AG09319 (cell line): ENCODE data around the gene DIP2C.
"Not testable (repeated sequence)": the region's sequence is repeated elsewhere in the genome, so short reads cannot be mapped to it uniquely, and the experiment has no call there.

Source experiments
- DNase-seq: peaks from one replicate; pipeline ENCODE4 v3.0.0-alpha.2; 2010; ENCODE audit warnings: low read depth; ENCODE audit errors: extremely low read depth
- CTCF ChIP-seq: IDR thresholded peaks from 2 replicates; pipeline ENCODE4 v1.5.1; 2011; ENCODE audit warnings: low read depth, mild to moderate bottlenecking, inconsistent platforms, low read length, moderate library complexity

Gene DIP2C

GRCh38 chr10:273088-273487, 416.4 kb downstream of the DIP2C start:
- TF ChIP-seq CTCF = no peak
- DNase-seq = no peak

- no peak for TF ChIP-seq CTCF
- no peak for DNase-seq
Measured at GRCh38 chr10:271722-272121, 417.7 kb downstream of the DIP2C start.

GRCh38 chr10:271201-271600, 418.3 kb downstream of the DIP2C start:
- TF ChIP-seq CTCF = no peak

GRCh38 chr10:269440-270074, 419.9 kb downstream of the DIP2C start:
- no peak for TF ChIP-seq CTCF
- no peak for DNase-seq

More at GRCh38 chr10:271201-271600, 418.3 kb downstream of the DIP2C start:
- no peak for DNase-seq

GRCh38 chr10:267705-268104, 421.8 kb downstream of the DIP2C start:
- TF ChIP-seq CTCF = no peak
- no peak for DNase-seq

- DNase-seq = no peak
- no peak for TF ChIP-seq CTCF
Measured at GRCh38 chr10:266974-267425, 422.5 kb downstream of the DIP2C start.

- DNase-seq = not testable (repeated sequence)
Measured at GRCh38 chr10:265816-266588, 423.5 kb downstream of the DIP2C start.

- DNase-seq = not testable (repeated sequence)
Measured at GRCh38 chr10:265074-265440, 424.4 kb downstream of the DIP2C start.

- DNase-seq = not testable (repeated sequence)
Measured at GRCh38 chr10:264160-265073, 425.1 kb downstream of the DIP2C start.
